Embryonic facial prominence (tissue), 1 donor: ENCODE measurements around the gene TP53AIP1.

ENCODE experiments used
- DNase-seq: peaks from one replicate; pipeline ENCODE4 v3.0.0-alpha.2; 2016; ENCODE audit errors: extremely low spot score

The TP53AIP1 gene

GRCh38 chr11:128890543-128891368, 51.9 kb downstream of the TP53AIP1 start, which contains the start of gene KCNJ5:
KCNJ5 (plus strand) TSS chr11:128891356; CDS start chr11:128911274, 19,918 bp downstream.
- DNase-seq: no peak

GRCh38 chr11:128890216-128890542, 52.5 kb downstream of the TP53AIP1 start:
- no peak for DNase-seq

GRCh38 chr11:128889657-128890213, 52.9 kb downstream of the TP53AIP1 start:
- DNase-seq: no peak

GRCh38 chr11:128888034-128888985, 54.4 kb downstream of the TP53AIP1 start:
- no peak for DNase-seq

GRCh38 chr11:128886406-128887124, 56.1 kb downstream of the TP53AIP1 start:
- DNase-seq: no peak
